ENCODE data around the gene HOXC4.

HOXC4 gene

DNA sequence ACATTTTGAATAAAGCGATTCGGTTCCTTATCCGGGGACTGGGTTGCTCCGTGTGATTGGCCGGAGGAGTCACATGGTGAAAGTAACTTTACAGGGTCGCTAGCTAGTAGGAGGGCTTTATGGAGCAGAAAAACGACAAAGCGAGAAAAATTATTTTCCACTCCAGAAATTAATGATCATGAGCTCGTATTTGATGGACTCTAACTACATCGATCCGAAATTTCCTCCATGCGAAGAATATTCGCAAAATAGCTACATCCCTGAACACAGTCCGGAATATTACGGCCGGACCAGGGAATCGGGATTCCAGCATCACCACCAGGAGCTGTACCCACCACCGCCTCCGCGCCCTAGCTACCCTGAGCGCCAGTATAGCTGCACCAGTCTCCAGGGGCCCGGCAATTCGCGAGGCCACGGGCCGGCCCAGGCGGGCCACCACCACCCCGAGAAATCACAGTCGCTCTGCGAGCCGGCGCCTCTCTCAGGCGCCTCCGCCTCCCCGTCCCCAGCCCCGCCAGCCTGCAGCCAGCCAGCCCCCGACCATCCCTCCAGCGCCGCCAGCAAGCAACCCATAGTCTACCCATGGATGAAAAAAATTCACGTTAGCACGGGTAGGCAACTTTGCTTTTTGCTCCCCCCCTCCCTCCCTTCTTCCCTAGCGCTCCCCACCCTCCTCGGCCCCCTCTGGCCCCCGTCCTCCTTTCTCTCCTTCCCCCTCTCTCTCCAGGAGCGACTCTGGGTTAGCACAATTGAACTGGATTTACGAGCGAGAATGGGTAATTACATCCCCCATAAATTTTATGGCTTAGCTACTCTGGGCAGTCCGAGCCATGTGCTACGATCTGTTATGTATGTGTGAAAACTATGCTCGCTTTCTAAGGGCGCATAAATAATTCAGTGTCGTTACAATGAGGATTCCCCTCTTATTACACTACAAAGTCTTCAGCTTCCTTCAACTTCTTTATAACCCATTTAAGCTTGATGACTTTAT is at the start of gene HOXC4:
TSS of gene HOXC4 (plus strand) at position 85 of the 991 bp plus-strand sequence. CDS start at position 173, 88 bp downstream.
- in situ Hi-C loops (cut with MboI; ENCODE audit: low sequenced_read_pairs): no loop called here

DNA sequence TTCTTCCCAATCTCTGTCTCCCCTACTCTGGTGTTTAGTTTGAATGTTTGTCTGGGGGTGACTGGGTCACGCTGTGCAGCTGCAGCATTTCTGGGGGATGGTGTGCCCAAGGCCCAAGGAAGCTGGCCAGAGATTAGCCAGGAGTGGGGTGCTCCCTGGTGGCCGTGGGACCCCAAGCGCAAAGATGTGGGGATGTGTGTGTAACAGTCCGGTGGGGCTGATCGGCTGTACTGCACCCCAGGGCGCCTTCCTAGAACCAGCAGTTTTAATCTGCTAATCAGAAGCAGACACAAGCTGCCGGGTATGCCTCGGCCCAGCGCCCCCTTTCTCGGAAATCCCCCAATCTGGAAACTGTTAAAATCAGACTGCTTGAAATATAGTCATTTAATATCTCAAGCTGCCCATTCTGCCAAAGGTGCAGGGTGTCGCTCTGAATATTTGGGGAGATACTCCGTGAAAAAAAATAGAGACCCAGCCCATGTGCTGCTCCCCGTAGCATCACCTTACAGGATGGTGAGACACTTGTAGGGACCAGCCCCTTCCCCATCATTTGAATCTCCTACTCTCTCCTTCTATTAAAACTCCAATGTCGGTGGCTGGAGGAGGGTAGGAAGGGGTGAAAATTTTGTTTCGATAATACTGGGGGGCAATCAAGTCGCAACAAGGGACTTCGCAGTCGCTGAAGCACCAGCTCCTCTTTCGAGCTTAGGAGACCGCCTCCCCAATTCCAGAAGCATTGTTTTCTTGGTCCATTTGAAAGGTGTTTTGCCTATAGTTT is 49.4 kb upstream of the HOXC4 start:
- in situ Hi-C loops (cut with MboI; ENCODE audit: low sequenced_read_pairs): loop anchor here (25.0 kb wide), 1 partner anchor 208 kb away; no protein-coding TSS in a partner anchor

DNA sequence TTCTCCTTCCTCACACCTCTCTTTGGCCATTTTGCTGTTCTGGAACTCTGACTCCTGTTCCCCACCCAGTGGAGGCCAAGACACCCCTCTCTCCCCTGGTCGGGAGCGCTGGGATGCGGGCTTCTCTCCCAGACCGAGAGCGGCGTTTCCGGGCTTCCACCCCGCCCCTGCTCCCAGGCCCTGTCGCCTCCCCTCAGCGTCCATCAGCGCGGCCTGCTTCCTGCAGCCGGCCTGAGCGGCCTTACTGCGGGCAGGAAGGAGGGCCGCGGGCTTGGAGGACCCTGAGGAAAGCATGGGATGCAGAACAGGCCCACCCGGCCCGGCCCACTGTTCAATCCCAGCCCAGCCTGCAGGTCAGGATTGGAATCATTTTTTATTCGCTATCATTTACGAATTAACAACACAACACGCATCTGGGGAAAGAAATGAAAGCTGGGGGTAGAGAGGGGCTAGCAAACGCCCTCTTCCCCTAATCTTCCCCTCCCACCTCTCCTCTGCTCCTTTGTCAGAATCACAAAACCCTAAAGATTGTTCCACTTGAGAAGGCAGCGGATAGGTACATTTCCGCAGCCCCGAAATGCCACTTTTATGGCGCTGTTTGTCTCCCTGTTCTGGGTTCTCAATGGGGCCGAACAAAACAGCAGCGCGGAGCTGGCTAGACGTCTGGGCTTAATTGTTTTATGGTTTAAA is 48.6 kb upstream of the HOXC4 start:
- in situ Hi-C loops (cut with MboI; ENCODE audit: low sequenced_read_pairs): loop anchor here (25.0 kb wide), 1 partner anchor 207 kb away; no protein-coding TSS in a partner anchor

DNA sequence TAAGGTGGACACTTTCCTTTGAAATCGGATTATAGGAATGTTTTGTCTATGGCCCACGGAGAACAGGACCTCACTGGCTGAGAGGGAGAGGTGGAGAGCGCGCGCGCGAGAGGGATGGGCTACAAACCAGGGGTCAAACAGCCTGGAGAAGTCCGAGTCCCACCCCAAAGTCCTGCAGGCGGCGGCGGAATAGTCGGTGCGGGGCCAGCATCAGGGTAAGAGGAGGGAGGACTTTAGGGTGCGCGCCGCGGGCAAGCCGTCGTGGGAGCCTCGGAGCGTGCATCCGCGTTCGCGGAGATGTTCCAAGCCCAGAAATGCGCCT is 48.1 kb upstream of the HOXC4 start:
- in situ Hi-C loops (cut with MboI; ENCODE audit: low sequenced_read_pairs): loop anchor here (25.0 kb wide), 1 partner anchor 207 kb away; no protein-coding TSS in a partner anchor

DNA sequence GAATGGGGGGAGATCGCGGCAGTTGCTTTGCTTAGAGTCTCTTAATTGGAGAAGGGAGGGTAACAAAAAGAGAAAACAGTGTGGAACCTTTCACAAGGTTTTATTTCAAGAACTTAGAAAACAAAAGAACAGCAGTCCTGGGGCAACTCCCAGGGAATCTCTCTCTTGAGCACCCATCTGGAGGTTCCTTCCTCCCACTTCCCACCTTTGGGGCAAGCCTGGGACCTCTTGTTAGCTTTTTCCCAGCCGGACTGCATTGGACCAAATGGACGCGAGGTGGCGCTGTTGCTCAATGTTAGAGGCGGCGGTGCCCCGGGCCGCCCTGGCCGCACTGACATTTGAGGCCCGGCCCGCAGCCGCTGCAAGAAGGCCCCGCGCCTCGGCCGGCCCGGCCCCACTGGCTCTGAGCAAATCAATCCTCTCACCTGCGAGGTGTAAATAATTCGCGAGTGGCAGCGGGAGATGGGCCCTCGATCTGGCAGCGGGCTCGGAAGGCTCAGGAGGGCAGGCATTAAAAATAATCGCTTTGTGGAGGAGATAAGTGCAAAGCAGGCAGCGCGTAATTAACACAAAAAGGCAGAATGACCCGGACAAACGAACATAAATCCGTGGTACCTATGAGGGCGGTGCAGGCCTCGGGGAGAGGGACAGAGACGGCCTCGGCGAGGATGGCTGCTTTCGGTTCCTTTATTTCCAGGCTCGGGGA is 47.6 kb upstream of the HOXC4 start:
- in situ Hi-C loops (cut with MboI; ENCODE audit: low sequenced_read_pairs): loop anchor here (25.0 kb wide), 1 partner anchor 206 kb away; no protein-coding TSS in a partner anchor

DNA sequence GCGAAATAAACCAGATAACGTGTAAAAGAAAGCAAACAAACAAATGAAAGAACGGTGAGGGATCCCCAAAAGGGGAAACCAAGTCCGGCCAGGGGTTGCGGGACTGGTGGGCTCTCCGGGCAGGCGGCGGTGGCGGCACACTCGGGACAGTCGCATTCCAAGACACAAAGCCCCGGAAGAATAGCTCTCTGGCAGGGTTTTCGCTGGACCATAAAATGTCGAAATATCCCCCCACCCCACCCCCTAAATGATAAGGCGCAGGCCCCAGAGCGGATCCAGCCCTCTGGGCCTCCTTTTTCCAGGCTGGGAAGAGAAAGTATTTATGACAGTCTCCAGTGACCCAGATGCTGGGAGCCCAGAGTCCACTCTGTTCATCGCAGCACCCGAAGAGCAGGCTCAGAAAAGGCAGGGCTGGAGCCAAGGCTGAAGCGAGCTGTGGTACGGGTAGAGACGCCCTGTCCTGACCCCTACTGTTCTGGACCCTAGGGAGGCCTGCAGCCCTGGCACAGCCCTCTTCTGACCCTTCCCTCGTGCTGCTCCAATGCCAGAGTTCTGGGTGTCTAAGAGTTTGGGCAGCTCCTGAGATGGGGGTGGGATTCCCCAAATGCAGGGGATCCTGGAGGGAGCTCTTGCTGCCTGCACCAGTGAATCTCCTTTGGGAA is 46.9 kb upstream of the HOXC4 start:
- in situ Hi-C loops (cut with MboI; ENCODE audit: low sequenced_read_pairs): loop anchor here (25.0 kb wide), 1 partner anchor 206 kb away; no protein-coding TSS in a partner anchor

DNA sequence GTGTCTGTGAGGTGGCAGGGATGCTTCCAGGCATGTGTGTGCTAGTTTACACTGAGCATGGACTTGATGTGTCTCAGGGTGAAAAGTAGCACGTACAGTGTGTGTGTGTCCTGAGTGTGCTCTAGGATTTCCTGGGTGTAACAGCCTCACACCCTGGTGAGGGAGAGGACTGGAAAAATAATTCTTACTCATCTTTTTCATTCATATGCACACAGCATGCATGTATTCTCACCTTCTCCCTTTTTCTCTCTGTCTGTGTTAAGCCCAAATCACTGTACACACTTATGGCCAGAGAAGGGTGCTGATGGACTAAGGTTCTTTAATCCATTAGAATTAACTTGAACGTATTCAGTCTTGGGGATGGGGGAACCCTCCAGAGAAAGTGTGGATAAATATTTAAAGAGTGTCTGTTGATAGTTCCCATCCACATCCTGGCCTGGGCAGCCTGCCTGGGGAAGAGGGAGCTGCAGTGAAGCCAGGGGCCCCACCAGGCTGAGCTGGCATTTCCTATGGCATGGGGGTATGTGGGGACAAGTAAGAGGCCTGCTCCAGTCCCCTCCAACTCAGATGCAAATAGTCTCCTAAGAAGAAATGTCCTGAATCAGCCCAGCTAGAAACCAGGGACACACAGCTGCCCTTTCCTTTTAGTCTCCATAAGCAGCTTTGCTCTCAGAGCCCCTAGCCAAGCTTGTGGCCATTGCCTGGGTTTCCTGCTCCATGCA is 45.9 kb upstream of the HOXC4 start:
- in situ Hi-C loops (cut with MboI; ENCODE audit: low sequenced_read_pairs): loop anchor here (25.0 kb wide), 1 partner anchor 205 kb away; no protein-coding TSS in a partner anchor

DNA sequence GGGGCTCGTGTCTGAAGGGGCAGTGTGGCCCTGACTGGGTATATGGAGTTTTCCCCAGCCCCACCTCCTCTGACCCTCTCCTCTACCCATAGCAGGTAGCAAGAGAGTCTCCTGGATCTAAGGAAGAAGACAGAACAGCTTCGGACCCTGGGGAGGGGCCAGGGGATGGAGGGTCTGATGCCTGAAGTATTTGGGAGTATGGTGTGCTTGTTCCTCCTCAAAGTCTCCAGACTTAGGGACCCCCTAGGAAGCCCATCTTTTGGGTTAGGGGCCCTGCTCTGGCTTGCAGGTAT is 45.4 kb upstream of the HOXC4 start:
- in situ Hi-C loops (cut with MboI; ENCODE audit: low sequenced_read_pairs): loop anchor here (25.0 kb wide), 1 partner anchor 204 kb away; no protein-coding TSS in a partner anchor

DNA sequence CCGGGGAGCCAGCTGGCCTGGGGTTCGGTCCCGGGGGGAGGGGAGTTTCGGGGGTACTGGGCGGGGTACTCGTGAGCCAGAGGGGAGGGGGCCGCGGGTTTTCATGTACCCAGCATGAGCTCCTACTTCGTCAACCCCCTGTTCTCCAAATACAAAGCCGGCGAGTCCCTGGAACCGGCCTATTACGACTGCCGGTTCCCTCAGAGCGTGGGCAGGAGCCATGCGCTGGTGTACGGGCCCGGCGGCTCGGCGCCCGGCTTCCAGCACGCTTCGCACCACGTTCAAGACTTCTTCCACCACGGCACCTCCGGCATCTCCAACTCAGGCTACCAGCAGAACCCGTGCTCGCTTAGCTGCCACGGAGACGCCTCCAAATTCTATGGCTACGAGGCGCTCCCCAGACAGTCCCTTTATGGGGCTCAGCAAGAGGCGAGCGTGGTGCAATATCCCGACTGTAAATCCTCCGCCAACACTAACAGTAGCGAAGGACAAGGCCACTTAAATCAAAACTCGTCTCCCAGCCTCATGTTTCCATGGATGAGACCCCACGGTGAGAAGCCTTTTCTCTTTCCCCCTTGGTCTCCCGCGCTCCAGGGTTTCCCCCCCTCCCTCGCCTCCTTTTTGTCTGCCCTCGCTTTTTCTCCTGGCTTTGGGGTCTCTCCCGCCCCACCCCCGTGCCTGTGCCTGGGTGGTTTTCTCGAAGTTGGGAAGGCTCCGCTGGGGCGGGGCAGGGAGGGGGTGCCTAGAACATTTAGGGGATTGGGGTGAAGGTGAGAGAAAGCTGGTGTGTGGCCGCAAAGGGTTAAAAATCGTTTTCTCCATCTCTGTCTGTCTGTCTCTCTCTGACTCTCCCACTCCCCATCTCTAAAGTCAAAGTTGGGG is 44.2 kb upstream of the HOXC4 start:
- in situ Hi-C loops (cut with MboI; ENCODE audit: low sequenced_read_pairs): loop anchor here (25.0 kb wide), 1 partner anchor 203 kb away; no protein-coding TSS in a partner anchor

DNA sequence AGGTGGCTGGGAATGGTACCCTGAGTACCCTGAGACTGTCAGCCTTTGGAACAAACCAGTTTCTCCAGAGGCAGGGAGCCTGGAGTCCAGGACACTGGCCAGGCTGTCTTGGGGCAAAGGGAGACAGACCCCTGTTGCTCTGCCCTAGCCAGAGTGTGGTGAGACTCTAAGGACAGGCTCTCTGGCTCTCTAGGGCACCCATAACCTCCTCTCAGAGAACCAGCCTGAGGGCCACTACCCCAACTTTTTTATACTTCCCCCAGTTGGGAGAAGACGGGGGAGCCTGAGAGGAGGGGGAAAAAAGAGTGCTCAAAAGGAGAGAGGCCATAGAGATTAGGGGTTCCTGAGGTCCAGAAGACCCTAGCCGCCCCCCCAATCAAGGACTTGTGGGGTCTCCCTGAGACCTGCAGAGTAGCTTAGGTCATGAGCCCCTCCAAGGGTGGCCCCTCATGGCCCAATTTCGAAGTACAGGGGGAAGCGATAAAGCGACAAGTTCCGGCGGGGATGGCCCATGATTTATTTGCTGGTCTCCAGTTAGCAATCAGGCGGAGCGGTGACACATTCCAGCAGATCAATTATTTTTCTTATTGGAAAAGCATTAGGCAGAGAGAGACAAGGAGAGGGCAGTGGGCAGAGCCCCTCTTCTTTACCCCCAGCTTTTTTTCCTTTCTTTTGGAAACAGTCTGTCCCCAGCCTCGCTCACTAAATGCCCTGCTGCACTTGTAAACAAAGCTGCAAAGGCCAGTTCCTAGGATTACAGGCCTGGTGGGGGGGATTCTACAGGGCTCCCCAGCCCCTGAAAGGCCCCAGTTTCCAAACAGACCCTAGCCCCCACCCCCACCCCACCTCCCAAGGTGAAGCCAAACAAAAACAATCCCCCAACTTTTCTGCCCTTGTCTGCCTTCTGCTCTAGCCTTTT is 43.3 kb upstream of the HOXC4 start:
- in situ Hi-C loops (cut with MboI; ENCODE audit: low sequenced_read_pairs): loop anchor here (25.0 kb wide), 1 partner anchor 202 kb away; no protein-coding TSS in a partner anchor

DNA sequence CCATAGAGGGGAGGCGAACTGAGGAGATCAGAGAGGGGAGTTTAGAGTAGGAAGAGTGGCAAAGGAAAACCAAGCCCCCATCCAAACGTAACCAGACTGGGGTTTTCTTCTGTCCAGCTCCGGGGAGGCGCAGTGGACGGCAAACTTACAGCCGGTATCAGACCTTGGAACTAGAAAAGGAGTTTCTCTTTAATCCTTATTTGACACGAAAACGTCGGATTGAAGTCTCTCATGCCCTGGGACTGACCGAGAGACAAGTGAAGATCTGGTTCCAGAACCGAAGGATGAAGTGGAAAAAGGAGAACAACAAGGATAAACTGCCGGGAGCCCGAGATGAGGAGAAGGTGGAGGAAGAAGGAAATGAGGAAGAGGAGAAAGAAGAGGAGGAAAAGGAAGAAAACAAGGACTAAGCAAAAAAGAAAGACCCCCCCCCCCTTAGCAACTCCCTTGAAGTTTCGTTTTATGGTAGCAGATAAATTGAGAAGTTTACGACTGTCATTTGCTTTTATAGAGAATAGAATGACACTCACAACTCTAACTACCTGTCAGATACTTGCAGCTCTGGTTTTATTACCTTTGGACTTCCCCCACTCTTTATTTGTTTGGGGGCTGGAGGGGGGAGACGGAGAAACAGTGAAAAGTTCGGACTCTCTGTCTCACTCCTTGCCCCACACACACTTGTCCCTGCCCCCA is 42.5 kb upstream of the HOXC4 start:
- in situ Hi-C loops (cut with MboI; ENCODE audit: low sequenced_read_pairs): loop anchor here (25.0 kb wide), 1 partner anchor 201 kb away; no protein-coding TSS in a partner anchor

DNA sequence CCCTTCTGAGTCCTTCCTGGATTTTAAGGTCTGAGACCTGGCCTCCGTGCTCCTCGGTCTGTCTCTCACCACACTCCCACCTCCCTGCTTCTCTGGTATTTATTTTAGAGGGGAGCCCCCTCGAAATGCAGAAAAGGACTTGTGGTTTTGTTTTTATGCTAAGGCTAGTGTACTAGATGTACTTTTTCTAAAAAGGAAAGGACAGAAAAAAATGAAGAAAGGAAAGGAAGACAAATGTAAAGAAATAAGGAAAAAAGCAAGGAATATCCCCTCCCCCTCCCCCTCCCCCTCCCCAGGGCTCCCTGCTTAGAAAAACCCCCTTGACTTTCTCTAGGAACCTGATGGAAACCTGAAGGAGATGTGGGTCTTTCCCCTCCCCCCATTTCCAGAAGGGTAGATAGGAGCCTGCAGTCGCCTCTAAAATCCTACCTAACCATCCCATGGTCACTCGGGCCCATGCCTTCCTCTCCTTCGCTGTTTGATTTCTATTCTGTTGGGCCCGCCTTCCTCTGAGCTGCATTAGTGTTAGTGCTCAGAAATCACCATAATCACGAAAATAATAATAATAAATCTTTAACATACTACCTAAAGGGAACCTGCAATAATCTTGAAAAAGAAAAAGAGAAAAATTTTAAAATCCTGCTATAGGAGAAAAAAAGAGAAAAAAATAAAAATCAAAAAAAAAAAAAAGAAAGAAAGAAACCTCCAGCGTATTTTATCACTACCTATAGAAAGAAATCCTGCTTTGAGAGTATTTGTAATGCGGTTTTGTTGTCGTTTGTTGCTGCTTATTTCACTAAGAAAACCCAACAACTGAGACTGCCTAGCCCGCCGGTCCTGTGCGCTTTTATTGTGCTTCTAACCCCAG is 41.7 kb upstream of the HOXC4 start:
- in situ Hi-C loops (cut with MboI; ENCODE audit: low sequenced_read_pairs): loop anchor here (25.0 kb wide), 1 partner anchor 200 kb away; no protein-coding TSS in a partner anchor

DNA sequence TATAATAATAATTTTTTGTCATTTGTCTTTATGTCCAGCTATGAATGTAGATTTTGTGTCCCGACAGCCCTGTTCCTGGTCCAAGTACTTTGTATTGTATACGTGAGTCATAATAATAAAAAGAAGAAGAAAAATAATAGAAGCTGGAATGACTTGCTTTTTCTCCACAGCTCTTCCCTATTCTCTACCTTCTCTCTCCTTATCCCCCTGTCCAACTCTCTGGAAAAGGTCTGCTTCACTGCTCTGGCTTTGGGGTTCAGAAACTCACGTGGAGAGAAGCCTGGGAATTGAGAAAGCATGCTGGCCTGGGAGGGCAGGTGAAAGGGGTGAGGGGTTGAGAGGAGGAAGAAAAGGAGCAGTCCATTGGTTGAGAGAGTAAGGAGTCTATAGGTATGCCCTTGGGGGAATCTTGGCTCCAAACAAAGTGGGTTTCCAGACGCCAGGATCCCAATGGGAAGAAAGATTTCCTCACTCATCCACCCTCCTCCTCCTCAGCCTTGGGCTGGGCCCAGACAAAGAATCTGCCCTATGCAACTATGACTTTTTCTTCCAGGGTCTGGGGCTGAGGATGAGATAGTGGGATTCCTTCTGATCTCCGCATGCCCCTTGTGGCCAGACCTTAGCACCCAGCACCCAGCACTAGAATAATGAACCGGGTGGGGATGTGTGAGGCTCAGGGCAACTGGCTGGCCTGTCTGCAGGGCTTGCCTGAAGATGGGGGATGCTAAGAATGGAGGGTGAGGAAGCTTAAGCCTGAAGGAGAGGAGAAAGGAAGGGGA is 40.8 kb upstream of the HOXC4 start:
- in situ Hi-C loops (cut with MboI; ENCODE audit: low sequenced_read_pairs): loop anchor here (25.0 kb wide), 1 partner anchor 199 kb away; no protein-coding TSS in a partner anchor

DNA sequence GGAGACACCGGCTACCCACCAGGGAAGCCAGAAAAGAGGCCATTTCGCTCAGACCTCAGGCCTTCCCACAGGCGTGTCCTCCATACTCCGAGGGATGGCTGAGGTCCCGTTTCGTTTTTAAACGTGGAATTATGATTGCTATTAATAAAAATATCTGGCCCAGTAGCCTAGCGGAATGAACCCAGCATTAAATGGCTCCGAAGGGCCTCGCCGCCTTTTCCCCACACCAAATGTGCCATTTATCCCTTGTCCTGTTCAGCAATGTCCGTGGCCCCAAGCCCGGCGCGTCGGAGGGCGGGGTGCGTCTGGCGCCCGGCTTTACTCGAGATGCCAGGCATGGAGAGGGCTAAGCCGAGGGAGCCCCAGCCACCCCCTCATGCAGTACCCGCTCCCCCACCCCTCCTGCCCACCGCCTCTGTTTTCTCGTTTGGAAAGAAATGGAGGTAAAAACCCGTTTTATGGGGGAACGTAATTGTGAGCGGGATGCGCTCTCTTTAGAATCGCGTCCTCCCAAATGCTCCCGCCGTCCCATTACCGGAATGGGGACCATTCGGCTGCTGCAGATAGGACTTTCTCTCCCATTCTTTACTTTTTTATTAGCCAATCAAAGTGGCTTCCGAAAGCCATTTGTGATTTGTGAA is 39.1 kb upstream of the HOXC4 start:
- in situ Hi-C loops (cut with MboI; ENCODE audit: low sequenced_read_pairs): loop anchor here (25.0 kb wide), 1 partner anchor 198 kb away; no protein-coding TSS in a partner anchor

Data from hTERT RPE-1 (cell line).